KBM-7 (cell line): ENCODE measurements around the gene FRMD1.

Source experiments
- DNase-seq: peaks from one replicate; pipeline ENCODE4 v3.0.0-alpha.2; 2015
- in situ Hi-C: fragments of 300-500 bp; cut with MboI; formaldehyde crosslinking; loops from 2 replicates; pipeline ENCODE4 v1.14.3; 2020; ENCODE audit warnings: low sequenced_read_pairs, low pct_unique_long_range_greater_than_20kb, mixed read lengths

FRMD1 gene

DNA sequence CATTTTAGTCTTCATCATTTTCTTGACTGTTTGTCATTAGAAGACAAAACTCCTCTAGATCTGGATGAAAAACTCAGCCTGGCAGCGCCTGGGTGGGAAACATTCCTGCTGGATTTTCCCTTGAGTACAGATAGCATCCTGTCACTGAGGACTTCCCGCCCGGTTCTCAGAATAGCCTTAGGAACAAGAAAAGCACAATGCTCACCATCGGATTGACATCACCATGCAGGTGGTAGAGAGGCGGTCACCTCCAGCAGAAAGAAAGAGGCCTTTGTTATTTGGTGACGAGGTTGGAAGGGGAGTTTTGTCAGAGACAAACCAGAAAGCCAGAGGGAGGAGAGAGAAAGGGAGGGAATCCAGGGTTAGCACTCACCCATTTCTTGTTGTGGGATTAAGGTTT lies 41.8 kb downstream of the FRMD1 start:
- no peak for DNase-seq
- in situ Hi-C loops: no loop called here

DNA sequence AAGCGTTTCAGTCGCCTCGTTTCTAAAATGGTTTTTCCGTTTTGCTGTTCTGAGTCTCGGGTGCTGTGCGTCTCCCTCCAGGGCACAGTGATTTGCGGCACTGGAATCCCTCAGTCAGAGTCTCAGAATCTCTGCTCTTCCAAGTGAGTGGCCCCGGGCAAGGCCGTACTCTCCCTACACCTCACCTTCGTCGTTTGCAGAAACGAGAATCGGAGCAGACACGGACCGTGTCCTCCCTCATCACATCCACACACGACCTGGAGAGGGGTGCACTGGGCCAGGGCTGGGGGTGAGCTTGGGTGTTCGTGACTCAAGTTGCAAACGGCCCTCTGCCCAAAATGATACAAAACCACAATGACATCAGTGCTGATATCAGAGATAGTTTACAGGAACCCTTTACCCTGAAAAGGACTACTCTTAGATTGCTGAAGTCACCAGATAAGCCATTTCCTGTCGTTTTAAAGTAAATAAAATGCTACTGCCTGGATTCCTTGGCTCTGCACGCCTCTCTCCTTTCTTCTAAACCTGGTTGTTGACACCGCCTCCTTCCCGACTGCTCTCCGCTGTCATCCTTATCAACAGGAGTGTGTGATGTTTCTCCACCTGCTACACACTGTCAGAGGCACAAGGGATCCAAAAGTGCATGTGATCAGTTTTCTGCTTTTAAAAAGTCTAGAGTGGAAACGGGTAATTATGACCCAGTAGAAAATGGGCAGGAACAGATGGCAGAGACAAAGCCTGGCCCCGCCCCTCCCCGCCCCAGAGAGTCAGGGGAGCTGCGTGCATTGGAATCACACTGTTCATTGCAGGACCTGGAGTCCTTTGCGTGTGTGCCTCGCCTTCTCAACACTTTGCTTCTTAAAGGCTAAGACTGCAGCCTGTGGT lies 43.1 kb downstream of the FRMD1 start:
- in situ Hi-C loops: no loop called here
- peak; percentile 76 for DNase-seq

DNA sequence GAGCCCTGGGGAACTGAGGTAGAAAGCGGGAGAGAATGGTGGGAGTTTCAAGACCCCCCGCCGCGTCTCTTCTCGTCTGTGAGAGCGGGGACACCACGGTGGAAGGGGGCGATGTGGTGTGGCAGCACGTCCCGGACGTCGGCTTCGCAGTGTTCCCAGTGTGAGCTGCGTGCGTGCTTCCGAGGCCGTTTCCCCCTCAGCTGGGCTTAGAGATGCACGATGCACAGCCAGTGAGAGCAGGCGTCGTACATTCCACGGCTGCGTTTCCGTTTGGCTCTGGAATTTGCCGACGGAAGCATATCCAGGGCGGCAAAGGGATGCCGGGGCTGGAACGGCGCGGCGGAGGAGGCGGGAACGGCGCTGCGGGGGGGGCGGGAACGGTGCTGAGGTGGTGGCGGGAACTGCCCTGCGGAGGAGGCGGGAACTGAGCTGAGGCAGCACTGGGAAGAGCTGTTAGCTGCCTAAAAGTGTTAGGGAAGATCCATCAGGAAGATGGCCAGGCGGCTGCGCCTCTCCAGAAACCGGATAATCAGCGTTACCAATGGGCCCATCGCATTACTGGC lies 43.8 kb downstream of the FRMD1 start:
- DNase-seq: no peak
- in situ Hi-C loops: no loop called here

DNA sequence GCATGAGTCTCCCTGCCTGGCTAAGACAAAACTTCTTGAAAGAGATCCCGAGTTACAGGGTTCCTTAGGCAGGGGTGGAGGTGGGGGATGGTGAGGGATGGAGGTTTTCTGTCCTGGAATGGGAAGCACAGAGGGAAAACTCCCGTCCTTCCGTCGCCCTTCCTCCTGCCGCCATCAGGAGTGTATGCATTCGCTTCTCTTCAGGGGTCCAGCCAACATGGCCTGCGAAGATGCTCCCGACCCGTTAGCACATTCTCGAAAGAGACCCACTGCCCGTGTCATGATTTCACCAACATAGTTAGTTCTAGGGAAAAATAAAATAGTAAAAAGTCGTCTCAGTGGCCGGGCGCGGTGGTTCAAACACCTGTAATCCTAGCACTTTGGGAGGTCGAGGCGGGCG lies 44.5 kb downstream of the FRMD1 start:
- in situ Hi-C loops: no loop called here
- no peak for DNase-seq

DNA sequence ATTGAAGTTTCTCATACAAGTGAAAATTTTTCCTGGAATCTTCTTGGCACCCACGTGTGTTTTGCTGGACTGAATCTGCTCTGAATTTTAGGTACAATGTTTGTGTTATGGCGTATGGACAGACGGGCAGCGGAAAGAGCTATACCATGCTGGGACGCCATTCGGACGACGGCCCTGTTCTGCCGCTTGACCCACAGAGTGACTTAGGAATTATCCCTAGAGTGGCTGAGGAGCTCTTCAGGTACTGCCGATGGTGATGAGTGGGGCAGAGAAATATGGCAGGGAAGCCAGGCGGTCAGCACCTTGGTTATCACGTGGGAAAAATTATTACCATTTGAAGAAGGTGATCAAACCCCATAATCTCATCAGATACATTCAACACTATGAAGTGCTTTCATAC lies 45.2 kb downstream of the FRMD1 start:
- in situ Hi-C loops: no loop called here
- no peak for DNase-seq

DNA sequence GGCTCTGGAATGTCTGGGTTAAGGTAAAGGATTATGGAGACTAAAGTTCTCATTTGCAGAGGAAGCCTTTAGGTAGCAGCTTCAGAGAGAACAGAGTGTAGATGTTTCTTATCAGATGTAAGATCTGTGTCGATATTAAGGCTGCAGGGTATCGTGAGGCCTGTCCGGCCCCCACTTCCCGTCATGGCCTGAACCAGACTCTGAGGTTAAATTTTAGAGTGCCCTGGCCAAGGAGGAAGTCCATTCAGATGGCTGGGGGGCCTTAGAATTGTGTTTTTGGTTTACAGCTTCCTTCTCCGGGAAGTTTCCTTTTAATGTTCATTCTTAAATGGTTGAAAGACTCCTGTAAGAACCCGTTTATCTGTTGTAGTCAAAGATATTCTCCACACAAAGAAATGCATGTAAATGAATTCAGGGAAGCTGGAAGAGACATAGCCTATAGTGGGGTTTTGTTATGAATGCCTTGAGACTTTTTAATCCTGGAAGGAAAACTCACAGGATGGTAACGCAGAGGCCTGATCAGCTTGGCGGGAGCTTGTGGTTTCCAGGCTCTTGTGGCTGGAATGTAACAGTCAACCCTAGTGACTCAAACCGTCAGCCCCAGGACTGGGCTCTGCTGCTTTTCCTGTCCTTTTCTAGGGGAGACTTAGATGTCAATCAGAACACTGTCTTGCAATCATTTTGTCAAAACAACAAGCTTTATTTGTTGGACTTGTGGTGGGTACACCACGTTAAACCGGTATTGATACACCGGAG lies 46.8 kb downstream of the FRMD1 start:
- DNase-seq: peak; percentile 70
- in situ Hi-C loops: no loop called here

DNA sequence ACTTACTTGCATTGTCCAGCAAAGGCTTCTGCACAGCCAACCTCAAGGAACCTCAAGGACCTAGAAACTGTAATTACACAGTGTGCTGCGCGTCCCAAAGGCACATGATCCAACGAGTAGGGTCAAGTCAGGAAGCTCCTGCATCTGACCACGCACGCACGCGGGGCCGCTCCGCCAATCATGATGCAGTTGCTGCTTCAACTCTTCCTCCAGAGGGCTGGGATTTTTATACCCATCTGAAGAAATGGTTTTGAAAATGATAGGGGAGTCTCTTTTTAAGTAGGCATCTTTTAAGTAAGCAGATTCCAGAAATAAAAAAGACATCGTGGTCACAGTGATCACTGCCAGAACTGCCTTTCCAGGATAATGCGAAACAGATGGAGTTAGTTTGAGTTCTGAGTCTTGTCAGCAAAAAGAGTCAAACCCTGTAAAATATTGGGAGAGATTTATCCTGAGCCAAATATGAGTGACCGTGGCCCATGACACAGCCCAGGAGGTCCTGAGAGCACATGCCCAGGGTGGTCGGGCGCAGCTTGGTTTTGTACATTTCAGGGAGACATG lies 47.5 kb downstream of the FRMD1 start:
- DNase-seq: no peak
- in situ Hi-C loops: no loop called here

DNA sequence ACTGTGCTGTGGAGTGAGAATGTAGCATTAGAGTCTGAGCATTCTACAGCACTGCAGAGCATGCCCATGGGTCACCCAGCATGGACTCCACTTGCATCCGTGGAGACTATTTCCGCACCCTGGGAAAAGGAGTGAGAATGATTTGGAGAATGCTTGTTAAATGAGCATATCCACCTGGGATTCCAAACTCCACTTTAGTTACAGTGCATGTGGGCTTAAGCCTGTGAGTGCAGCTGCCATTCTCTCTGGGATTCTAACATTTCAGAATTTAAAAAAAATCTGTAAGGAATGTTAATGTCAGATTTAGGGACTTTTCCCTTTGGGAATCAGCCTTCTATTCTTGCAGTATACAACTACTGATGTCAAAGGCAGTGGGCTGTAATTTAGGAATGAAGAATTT lies 48.1 kb downstream of the FRMD1 start:
- DNase-seq: no peak
- in situ Hi-C loops: no loop called here

DNA sequence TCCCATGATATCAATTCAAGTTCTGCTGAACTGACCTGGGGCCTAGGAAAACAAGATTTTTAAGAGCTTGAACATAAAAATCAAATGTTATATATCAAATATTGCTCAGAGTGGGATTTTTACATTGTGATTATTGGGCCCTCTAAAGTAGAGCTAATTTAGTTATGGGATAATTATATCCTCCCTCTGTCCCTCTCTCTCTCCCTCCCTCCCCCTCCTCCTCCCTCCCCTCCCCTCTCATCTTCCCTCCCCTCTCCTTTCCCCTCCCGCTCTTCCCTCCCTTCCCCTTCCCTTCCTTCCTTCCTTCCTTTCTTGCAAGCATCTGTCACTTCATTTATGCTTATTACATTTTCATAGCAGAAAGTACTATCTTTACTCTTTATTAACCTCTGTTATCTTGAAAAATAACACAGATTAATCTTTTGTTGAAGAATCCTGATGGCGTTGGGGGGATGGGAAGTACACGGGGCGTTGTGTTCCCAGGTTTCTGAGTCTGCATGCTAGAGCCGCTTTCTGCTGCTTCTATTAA lies 48.7 kb downstream of the FRMD1 start:
- DNase-seq: no peak
- in situ Hi-C loops: no loop called here

DNA sequence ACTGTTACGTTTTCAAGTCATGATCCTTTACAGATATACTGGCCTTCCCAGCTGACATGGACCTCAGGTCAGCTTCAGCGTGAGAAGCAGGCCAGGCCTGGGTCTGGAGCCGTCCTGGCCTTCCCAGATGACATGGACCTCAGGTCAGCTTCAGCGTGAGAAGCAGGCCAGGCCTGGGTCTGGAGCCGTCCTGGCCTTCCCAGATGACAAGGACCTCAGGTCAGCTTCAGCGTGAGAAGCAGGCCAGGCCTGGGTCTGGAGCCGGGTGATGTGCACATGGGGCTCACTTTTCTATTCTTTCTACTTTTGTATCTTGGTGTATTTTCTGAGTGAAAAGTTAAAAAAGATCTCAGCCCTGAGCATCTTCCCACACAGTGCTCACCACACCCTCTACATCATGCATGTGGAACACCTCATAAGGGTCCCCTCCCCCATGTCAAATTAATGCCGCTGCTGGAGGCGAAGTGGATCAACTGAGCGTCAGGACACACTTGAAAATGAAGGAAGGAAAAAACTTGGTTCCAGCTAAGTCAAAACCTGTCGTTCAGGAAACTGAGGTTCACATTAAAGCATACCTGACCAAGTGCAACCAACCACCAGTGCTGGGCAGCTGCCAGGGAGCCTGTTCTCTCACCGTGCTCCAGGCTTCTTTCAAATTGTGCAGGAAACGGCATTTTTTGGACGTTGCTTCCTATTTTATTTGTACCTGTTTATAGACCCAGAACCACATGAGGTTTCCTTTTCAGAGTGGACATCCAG lies 49.4 kb downstream of the FRMD1 start:
- peak; percentile 12 for DNase-seq
- in situ Hi-C loops: no loop called here

DNA sequence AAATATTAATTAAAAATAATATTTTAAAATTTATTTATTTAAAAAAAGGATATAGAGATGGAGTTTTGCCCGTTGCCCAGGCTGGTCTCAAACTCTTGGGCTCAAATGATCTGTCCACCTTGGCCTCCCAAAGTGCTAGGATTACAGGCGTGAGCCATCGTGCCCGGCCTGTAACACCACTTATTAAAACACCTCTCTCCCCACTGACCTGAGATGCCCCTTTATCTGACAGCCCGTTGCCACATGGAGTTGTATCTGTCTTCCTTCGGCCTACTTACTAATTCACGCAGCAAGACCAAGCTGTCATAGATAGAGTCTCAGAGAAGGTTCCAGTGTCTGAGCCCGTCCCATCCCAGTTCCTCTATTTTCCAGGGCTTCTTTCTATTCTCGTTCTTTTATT lies 50.8 kb downstream of the FRMD1 start:
- in situ Hi-C loops: no loop called here
- DNase-seq: no peak

DNA sequence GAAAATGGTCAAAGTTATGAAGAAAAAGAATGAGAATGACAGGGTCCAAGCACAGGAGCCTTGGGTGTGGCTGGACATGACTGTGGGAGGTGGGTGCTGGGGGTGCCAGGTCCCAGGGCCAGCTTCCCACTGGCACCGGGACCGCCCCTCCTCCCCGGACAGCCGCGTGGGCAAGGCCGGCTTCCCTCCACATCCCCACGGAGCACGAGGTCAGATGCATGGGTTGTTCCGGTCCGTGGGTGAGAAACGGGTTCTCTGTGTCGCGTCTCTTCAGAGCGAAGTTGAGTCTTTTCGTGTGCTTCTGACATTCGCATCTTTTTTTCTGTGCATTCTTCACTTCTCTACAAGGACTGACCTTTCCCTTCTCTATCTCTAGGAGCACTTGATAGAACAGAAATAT lies 51.5 kb downstream of the FRMD1 start:
- in situ Hi-C loops: no loop called here
- no peak for DNase-seq

DNA sequence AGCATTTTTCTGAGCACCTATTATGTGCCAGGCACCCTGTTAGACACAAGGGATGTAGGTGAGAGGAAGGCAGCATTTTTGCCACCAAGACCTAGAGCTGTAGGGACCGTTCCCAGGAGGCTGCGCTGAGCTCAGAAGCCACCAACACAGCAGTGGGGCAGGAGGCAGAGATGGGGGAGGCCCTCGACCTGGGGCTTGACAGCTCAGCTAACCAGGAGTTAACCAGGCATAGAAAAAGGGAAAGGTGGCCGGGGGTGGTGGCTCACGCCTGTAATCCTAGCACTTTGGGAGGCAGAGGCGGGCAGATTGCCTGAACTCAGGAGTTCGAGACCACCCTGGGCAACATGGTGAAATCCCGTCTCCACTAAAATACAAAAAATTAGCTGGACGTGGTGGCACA lies 52.1 kb downstream of the FRMD1 start:
- DNase-seq: no peak
- in situ Hi-C loops: no loop called here

DNA sequence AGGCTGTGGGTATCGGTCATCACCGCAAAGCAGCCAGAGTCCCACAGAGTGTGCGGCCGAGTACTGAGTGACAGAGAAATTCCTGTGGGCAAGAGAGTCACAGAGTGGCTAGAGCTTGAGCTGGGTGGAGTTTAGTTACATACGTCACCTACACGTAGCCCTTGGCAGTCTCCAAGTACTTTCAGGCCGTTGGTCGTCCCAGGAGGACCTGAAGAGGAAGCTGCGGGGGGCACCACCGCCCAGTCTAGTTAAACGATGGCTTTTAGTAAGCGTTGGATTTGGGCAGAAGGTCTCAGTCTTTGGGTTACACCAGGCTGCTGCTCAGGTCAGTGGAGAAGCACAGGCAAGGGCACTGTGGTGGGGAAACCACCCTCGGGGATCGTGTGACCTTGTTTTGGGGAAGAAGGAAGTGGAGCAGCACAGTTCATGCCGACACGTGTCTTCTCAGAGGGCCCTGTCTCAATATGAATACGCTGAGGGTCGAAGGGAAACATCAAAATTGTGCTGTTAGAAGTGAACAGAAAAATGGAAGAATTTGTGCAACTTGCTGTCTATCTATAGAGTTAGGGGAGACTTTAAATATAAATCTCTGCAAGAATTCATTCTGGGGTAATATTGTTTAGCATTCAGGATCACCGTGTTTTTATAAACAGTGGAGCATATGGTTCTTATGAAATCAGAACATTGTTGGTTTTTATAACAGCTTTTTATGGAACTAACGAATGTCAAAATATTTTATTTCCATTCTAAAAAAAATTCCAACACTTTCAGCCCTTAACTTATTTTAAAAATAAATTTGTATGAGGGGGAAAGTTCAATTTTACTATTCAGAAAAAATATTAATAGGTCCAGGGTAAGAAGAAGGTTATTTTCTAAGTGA lies 52.9 kb downstream of the FRMD1 start:
- no peak for DNase-seq
- in situ Hi-C loops: no loop called here

DNA sequence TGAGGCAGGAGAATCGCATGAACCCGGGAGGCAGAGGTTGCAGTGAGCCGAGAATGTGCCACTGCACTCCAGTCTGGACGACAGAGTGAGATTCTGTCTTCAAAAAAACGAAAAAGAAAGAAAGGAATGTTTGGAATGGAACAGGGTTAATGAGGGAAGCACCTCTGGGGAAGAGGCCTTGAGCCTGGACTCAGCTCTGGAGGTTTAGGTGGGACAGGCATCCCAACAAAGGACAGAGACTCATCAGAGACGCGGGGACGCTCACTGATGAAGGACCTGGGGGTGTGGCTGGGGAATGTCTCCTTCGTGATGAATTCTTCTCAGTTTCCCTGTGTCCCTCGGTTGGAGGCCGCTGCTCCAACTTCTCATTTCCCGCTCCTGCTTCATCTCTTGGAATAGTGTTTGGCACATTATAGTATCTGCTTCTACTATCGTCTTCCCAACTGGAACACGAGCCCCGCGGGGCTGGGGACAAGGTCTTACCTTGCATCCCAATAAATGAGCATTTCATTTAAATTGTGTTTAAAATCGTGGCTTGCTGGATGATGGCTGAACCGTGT lies 54.0 kb downstream of the FRMD1 start:
- in situ Hi-C loops: no loop called here

DNA sequence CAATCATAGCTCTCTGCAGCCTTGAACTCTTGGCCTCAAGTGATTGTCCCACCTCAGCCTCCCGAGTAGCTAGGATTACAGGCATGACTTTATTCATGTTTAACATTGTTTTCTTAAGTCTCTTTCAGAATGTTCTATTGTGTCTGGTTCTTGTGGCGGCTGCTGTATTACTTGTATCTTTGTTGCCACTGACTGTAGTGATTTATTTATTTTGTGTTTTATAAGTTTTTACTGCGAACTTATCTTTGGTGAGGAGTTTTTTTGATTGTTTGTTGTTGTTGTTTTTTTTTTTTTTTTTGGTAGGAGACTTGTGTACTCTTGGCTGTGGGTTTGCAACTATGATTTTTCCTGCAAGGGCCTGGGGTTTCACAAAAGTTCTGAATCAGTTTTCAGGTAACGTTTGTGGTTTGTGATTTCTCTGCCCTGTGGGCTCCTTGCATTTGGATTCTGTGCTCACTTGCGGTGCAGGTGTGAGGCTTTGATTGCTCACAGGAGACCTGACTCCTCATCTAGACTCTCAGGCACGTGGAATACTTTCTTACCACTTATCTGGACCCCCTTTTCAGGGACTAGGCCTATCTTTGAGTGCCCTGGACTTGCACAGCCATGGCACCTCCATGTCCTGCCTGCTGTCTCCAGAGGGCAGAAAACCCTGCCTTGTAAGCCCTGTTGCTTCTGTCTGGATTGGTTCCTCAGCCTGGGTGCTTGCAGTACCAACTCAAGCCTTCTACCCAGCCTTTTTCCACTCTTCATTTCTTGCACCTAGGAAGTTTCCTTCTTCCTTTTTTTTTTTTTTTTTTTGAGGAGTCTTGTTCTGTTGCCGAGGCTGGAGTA lies 56.3 kb downstream of the FRMD1 start:
- in situ Hi-C loops: no loop called here
- DNase-seq: no peak

More for the DNA sequence above, 54.0 kb downstream of the FRMD1 start:
- no peak for DNase-seq

DNA sequence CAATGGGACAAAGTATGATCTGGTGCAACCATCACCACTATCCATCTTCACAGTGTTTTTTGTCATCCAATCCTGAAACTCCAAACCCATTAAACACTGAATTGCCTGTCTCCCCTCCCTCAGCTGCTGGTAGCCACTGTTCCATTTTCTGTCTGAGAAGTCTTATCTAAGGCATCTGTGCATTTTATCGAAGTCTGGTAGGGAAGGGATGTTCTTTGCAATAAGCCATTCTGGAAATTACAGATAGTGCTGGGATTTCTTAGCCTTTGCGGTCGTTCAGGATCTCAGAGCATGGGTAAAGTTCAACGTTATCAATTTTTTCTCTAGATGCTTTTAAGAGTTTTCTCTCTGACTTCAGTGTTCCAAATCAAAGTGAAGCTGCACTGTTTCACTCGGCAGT lies 57.4 kb downstream of the FRMD1 start:
- DNase-seq: no peak
- in situ Hi-C loops: no loop called here
